ENCODE data around the gene CYP2W1.

GRCh38 chr7:1022801-1023465 is 40.0 kb downstream of the CYP2W1 start:
- TF ChIP-seq EZH2 (IDR thresholded peaks at IDR 0.05) (no peak), POLR2AphosphoS5 (IDR thresholded peaks at IDR 0.05; ENCODE audit: borderline replicate concordance, low read depth, low read length) (no peak), FOXP2 (optimal IDR thresholded peaks at IDR 0.05; ENCODE audit: control extremely low read depth, extremely low read length, insufficient read depth) (no peak)

Measured in SK-N-MC (cell line).